ENCODE measurements around the gene NDUFS7. TPM values are rescaled to one million over a fixed set of nuclear protein-coding genes. Genes with fewer than 3 reads are reported as not detected.

NDUFS7 gene
- total and polyA plus RNA-seq, 8 donors: 31.6 to 217 (median 117) TPM

DNA sequence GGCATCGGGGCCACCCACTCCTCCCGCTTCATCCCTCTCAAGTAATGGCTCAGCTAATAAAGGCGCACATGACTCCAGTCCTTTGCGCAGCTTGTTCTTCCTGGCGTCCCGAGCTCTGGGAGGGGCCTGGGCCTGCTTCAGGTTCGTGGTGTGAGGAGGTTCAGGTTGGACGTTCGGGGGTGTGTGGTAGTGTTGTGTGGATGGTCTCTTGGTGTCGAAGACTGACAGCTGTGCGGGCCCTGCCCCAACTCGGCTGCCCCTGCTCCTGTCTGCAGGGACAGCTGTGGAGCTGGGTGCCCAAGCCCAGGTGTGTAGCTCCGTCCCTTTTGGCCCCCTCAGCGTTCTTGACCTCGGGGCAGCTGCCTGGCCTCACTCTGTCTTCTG lies 56.7 kb downstream of the NDUFS7 start:
- H3K27me3 ChIP-seq: peaks cover 0 to 4% (median 2%) of the 10 kb centered on the region in 3 donors
- no peaks in the 10 kb centered on the region for H3K9me3 ChIP-seq
- no peak for DNase-seq
- WGBS, 5 donors: 76 to 88% (median 83%) methylated on average over 11 to 15 of the region's 15 CpGs
- no peak for TF ChIP-seq POLR2AphosphoS5 (IDR thresholded peaks at IDR 0.05)
- TF ChIP-seq, protein P1, sequence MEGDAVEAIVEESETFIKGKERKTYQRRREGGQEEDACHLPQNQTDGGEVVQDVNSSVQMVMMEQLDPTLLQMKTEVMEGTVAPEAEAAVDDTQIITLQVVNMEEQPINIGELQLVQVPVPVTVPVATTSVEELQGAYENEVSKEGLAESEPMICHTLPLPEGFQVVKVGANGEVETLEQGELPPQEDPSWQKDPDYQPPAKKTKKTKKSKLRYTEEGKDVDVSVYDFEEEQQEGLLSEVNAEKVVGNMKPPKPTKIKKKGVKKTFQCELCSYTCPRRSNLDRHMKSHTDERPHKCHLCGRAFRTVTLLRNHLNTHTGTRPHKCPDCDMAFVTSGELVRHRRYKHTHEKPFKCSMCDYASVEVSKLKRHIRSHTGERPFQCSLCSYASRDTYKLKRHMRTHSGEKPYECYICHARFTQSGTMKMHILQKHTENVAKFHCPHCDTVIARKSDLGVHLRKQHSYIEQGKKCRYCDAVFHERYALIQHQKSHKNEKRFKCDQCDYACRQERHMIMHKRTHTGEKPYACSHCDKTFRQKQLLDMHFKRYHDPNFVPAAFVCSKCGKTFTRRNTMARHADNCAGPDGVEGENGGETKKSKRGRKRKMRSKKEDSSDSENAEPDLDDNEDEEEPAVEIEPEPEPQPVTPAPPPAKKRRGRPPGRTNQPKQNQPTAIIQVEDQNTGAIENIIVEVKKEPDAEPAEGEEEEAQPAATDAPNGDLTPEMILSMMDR (IDR thresholded peaks at IDR 0.05): no peak
- no peak for TF ChIP-seq EP300 (IDR thresholded peaks at IDR 0.05)
- no peak for TF ChIP-seq POLR2A (IDR thresholded peaks at IDR 0.05)
- intact Hi-C loops (cut with DNase I; ENCODE audit: low total_unique reads): no loop called here
- peaks cover 25 to 53% (median 34%) of the 10 kb centered on the region in 4 donors for H3K4me1 ChIP-seq
- no peak overlapping the region for H3K27ac ChIP-seq
- peaks cover 34 to 49% (median 45%) of the 10 kb centered on the region in 4 donors for H3K36me3 ChIP-seq
- peak overlapping the region in 2 of 4 donors; percentile 2 to 90 for H3K4me3 ChIP-seq

DNA sequence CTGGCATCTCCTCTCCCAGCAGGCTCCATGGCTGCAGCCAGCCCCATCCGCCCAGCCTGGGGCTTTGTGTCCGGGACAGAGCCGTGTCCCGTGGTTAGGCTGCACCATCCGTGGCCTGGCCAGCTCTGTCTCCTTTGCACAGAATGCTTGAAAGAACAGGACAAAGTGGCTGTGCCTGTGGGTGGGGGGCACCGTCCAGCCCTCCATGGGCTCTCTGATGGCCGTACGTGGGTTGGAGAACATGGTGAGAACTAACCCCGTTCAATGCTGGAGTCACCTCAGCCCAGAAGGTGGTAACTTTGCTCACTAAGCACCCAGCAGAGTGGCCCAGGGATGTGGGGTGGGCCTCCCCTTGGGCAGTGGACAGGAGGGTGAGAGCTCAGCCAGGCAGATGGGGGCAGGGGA lies 57.3 kb downstream of the NDUFS7 start:
- H3K27ac ChIP-seq: no peak overlapping the region
- H3K36me3 ChIP-seq: peaks cover 31 to 43% (median 39%) of the 10 kb centered on the region in 4 donors
- TF ChIP-seq POLR2AphosphoS5 (IDR thresholded peaks at IDR 0.05): no peak
- TF ChIP-seq, protein P1 (IDR thresholded peaks at IDR 0.05): no peak
- no peak for TF ChIP-seq POLR2A (IDR thresholded peaks at IDR 0.05)
- TF ChIP-seq EP300 (IDR thresholded peaks at IDR 0.05): no peak
- peaks cover 5 to 10% (median 8%) of the 10 kb centered on the region in 3 donors for H3K27me3 ChIP-seq
- 74 to 93% (median 91%) methylated on average over 3 to 9 of the region's 9 CpGs for WGBS, 5 donors
- peaks cover 31 to 59% (median 40%) of the 10 kb centered on the region in 4 donors for H3K4me1 ChIP-seq
- intact Hi-C loops (cut with DNase I; ENCODE audit: low total_unique reads): no loop called here
- no peaks in the 10 kb centered on the region for H3K9me3 ChIP-seq
- H3K4me3 ChIP-seq: no peak overlapping the region
- no peak for DNase-seq

DNA sequence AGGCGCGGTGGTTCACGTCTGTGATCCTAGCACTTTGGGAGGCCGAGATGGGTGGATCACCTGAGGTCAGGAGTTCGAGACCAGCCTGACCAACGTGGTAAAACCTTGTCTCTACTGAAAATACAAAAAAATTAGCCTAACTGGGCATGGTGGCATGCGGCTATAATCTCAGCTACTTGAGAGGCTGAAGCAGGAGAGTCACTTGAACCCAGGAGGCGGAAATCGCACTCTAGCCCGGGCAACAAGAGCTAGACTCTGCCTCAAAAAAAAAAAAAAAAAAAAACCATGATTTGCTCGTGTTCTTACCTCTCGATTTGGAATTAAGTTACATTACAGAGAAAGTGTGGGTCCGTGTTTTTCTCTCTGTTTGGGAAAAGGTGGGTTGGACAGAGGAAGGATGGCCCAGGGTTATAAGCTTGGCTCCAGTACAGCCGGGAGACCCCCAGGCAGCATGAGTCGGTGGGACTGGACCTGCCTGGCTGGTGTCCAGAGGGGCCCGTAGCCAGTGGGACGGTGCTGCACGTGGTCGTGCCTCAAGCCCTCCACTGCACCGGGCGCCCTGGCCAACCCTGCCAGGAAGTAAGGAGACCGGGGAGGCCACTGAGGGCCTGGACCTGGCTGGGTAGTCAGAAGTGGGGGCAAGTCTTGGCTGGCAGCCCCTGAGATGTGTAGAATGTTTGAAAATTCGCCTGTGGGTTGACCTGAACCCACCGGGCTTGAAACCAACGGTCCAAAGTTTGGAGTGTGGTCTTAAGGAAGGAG lies 58.2 kb downstream of the NDUFS7 start:
- Histone ChIP-seq H3K4me3 (no peak overlapping the region), H3K4me1 (peaks cover 39 to 67% (median 48%) of the 10 kb centered on the region in 4 donors), H3K36me3 (peaks cover 31 to 42% (median 39%) of the 10 kb centered on the region in 4 donors), H3K27me3 (peaks cover 14 to 19% (median 16%) of the 10 kb centered on the region in 3 donors), H3K27ac (no peak overlapping the region), H3K9me3 (no peaks in the 10 kb centered on the region)
- intact Hi-C loops (cut with DNase I; ENCODE audit: low total_unique reads): no loop called here
- WGBS, 5 donors: 85 to 89% (median 88%) methylated on average over 25 of the region's 25 CpGs
- no peak for DNase-seq
- TF ChIP-seq EP300 (IDR thresholded peaks at IDR 0.05) (no peak), POLR2A (IDR thresholded peaks at IDR 0.05) (no peak), POLR2AphosphoS5 (IDR thresholded peaks at IDR 0.05) (no peak)
- TF ChIP-seq, protein P1 (IDR thresholded peaks at IDR 0.05): no peak

Other genes starting within 250 kb of the NDUFS7 start
- 10 to 100 TPM; 19.3 to 74.7 (median 63.5) TPM for gene SBNO2, start 209.6 kb upstream of the NDUFS7 start, total RNA-seq
- 10 to 100 TPM; 16.3 to 36.1 (median 23.6) TPM for gene SBNO2, start 209.6 kb upstream of the NDUFS7 start, polyA plus RNA-seq
- gene STK11, start 178.1 kb upstream of the NDUFS7 start, total RNA-seq: 100 to 1,000 TPM in 1 of 5 donors, 10 to 100 TPM in 4; 55.1 to 368 (median 82.3) TPM
- 10 to 100 TPM; 43.1 to 65.3 (median 48.8) TPM for gene STK11, start 178.1 kb upstream of the NDUFS7 start, polyA plus RNA-seq
- gene CBARP, start 145.9 kb upstream of the NDUFS7 start, total RNA-seq: 1 to 10 TPM in 2 of 5 donors, not detected in 3; 1.3 to 8.9 TPM
- under 1 TPM in 2 of 3 donors, not detected in 1; 0.19 to 0.28 TPM for gene CBARP, start 145.9 kb upstream of the NDUFS7 start, polyA plus RNA-seq
- gene ATP5F1D, start 142.2 kb upstream of the NDUFS7 start, total RNA-seq: 100 to 1,000 TPM in 2 of 5 donors, 10 to 100 TPM in 3; 26.4 to 905 (median 37.9) TPM
- gene ATP5F1D, start 142.2 kb upstream of the NDUFS7 start, polyA plus RNA-seq: 100 to 1,000 TPM; 355 to 508 (median 358) TPM
- 100 to 1,000 TPM in 1 of 5 donors, 10 to 100 TPM in 4; 31.6 to 118 (median 54.6) TPM for gene MIDN, start 135.3 kb upstream of the NDUFS7 start, total RNA-seq
- 10 to 100 TPM; 17.0 to 29.2 (median 21.0) TPM for gene MIDN, start 135.3 kb upstream of the NDUFS7 start, polyA plus RNA-seq
- gene CIRBP, start 114.6 kb upstream of the NDUFS7 start, total RNA-seq: 100 to 1,000 TPM; 250 to 520 (median 327) TPM
- 100 to 1,000 TPM; 307 to 686 (median 385) TPM for gene CIRBP, start 114.6 kb upstream of the NDUFS7 start, polyA plus RNA-seq
- 100 to 1,000 TPM in 2 of 5 donors, 10 to 100 TPM in 2, 1 to 10 TPM in 1; 6.2 to 240 (median 23.7) TPM for gene FAM174C, start 108.4 kb upstream of the NDUFS7 start, total RNA-seq
- 100 to 1,000 TPM in 1 of 3 donors, 10 to 100 TPM in 2; 75.8 to 102 (median 80.3) TPM for gene FAM174C, start 108.4 kb upstream of the NDUFS7 start, polyA plus RNA-seq
- 10 to 100 TPM in 1 of 5 donors, under 1 TPM in 1, not detected in 3; 0.55 to 21.1 TPM for gene EFNA2, start 98.0 kb upstream of the NDUFS7 start, total RNA-seq
- gene EFNA2, start 98.0 kb upstream of the NDUFS7 start, polyA plus RNA-seq: under 1 TPM in 1 of 3 donors, not detected in 2; 0.15 TPM
- gene GAMT, start 17.6 kb downstream of the NDUFS7 start, total RNA-seq: 10 to 100 TPM in 1 of 5 donors, 1 to 10 TPM in 2, not detected in 2; 2.6 to 15.6 (median 4.5) TPM
- gene GAMT, start 17.6 kb downstream of the NDUFS7 start, polyA plus RNA-seq: 100 to 1,000 TPM in 1 of 3 donors, 10 to 100 TPM in 2; 26.8 to 102 (median 55.3) TPM
- gene DAZAP1, start 23.7 kb downstream of the NDUFS7 start, total RNA-seq: 100 to 1,000 TPM in 1 of 5 donors, 10 to 100 TPM in 4; 21.4 to 124 (median 42.5) TPM
- gene DAZAP1, start 23.7 kb downstream of the NDUFS7 start, polyA plus RNA-seq: 10 to 100 TPM; 55.9 to 68.1 (median 63.4) TPM
- 1,000 to 10,000 TPM in 4 of 5 donors, 100 to 1,000 TPM in 1; 428 to 2,471 (median 1,694) TPM for gene RPS15, start 54.5 kb downstream of the NDUFS7 start, total RNA-seq
- 1,000 to 10,000 TPM; 2,846 to 4,539 (median 3,866) TPM for gene RPS15, start 54.5 kb downstream of the NDUFS7 start, polyA plus RNA-seq
- gene APC2, start 66.2 kb downstream of the NDUFS7 start, total RNA-seq: 1 to 10 TPM in 2 of 5 donors, under 1 TPM in 2, not detected in 1; 0.58 to 3.5 (median 2.0) TPM
- gene APC2, start 66.2 kb downstream of the NDUFS7 start, polyA plus RNA-seq: under 1 TPM; 0.10 to 0.31 (median 0.15) TPM
- gene C19orf25, start 95.3 kb downstream of the NDUFS7 start, total RNA-seq: 10 to 100 TPM in 4 of 5 donors, 1 to 10 TPM in 1; 5.4 to 84.3 (median 21.3) TPM
- 10 to 100 TPM; 25.4 to 34.9 (median 32.7) TPM for gene C19orf25, start 95.3 kb downstream of the NDUFS7 start, polyA plus RNA-seq
- gene PCSK4, start 106.4 kb downstream of the NDUFS7 start, total RNA-seq: 10 to 100 TPM in 2 of 5 donors, 1 to 10 TPM in 1, not detected in 2; 1.7 to 26.8 (median 19.7) TPM
- gene PCSK4, start 106.4 kb downstream of the NDUFS7 start, polyA plus RNA-seq: 1 to 10 TPM; 2.7 to 5.0 (median 3.2) TPM
- 10 to 100 TPM in 1 of 5 donors, 1 to 10 TPM in 1, not detected in 3; 3.7 to 24.3 TPM for gene REEP6, start 107.3 kb downstream of the NDUFS7 start, total RNA-seq
- 10 to 100 TPM in 1 of 3 donors, 1 to 10 TPM in 2; 3.5 to 10.1 (median 6.1) TPM for gene REEP6, start 107.3 kb downstream of the NDUFS7 start, polyA plus RNA-seq
- 10 to 100 TPM in 1 of 5 donors, 1 to 10 TPM in 2, not detected in 2; 1.7 to 29.5 (median 1.8) TPM for gene ADAMTSL5, start 129.1 kb downstream of the NDUFS7 start, total RNA-seq
- 1 to 10 TPM; 1.1 to 5.6 (median 1.4) TPM for gene ADAMTSL5, start 129.1 kb downstream of the NDUFS7 start, polyA plus RNA-seq
- not detected for gene PLK5, start 140.2 kb downstream of the NDUFS7 start, total RNA-seq
- under 1 TPM in 2 of 3 donors, not detected in 1; 0.12 to 0.80 TPM for gene PLK5, start 140.2 kb downstream of the NDUFS7 start, polyA plus RNA-seq
- 10 to 100 TPM in 3 of 5 donors, 1 to 10 TPM in 2; 9.4 to 90.4 (median 20.1) TPM for gene MEX3D, start 184.4 kb downstream of the NDUFS7 start, total RNA-seq
- gene MEX3D, start 184.4 kb downstream of the NDUFS7 start, polyA plus RNA-seq: 10 to 100 TPM in 1 of 3 donors, 1 to 10 TPM in 2; 4.9 to 11.8 (median 7.8) TPM
- gene MBD3, start 209.0 kb downstream of the NDUFS7 start, total RNA-seq: 100 to 1,000 TPM in 1 of 5 donors, 10 to 100 TPM in 4; 39.8 to 154 (median 46.2) TPM
- gene MBD3, start 209.0 kb downstream of the NDUFS7 start, polyA plus RNA-seq: 100 to 1,000 TPM in 1 of 3 donors, 10 to 100 TPM in 2; 53.2 to 107 (median 61.6) TPM
- gene UQCR11, start 221.6 kb downstream of the NDUFS7 start, total RNA-seq: 100 to 1,000 TPM in 3 of 5 donors, 10 to 100 TPM in 2; 32.2 to 659 (median 151) TPM
- 100 to 1,000 TPM; 140 to 217 (median 191) TPM for gene UQCR11, start 221.6 kb downstream of the NDUFS7 start, polyA plus RNA-seq

Measured in stomach (tissue), 9 donors.